Raji (cell line): Measurements from ENCODE around the gene PMFBP1.

Experiments used
- POLR2A ChIP-seq: IDR thresholded peaks from 2 replicates; pipeline ENCODE4 v1.6.1; 2011; ENCODE audit warnings: low read depth, low read length, control low read depth; ENCODE audit not compliant: insufficient read depth

The PMFBP1 gene

GRCh38 chr16:72172105-72173034 lies at the start of gene PMFBP1:
PMFBP1 (minus strand) TSS chr16:72172155; CDS start chr16:72171208, 947 bp downstream.
- no peak for TF ChIP-seq POLR2A

GRCh38 chr16:72221630-72222024 lies 49.7 kb upstream of the PMFBP1 start:
- TF ChIP-seq POLR2A: no peak

GRCh38 chr16:72220875-72221629 lies 49.1 kb upstream of the PMFBP1 start:
- TF ChIP-seq POLR2A: no peak

GRCh38 chr16:72219282-72219681 lies 47.3 kb upstream of the PMFBP1 start:
- TF ChIP-seq POLR2A: no peak

- no peak for TF ChIP-seq POLR2A
These were observed 44.8 kb upstream of the PMFBP1 start for GRCh38 chr16:72216767-72217166.

GRCh38 chr16:72214821-72215220 lies 42.9 kb upstream of the PMFBP1 start:
- TF ChIP-seq POLR2A: no peak

- no peak for TF ChIP-seq POLR2A
These were observed 39.2 kb upstream of the PMFBP1 start for GRCh38 chr16:72211110-72211509.

- no peak for TF ChIP-seq POLR2A
These were observed 38.6 kb upstream of the PMFBP1 start for GRCh38 chr16:72210555-72210954.

GRCh38 chr16:72210072-72210471 lies 38.1 kb upstream of the PMFBP1 start:
- no peak for TF ChIP-seq POLR2A

- TF ChIP-seq POLR2A: no peak
These were observed 34.3 kb upstream of the PMFBP1 start for GRCh38 chr16:72206299-72206698.

GRCh38 chr16:72203401-72203800 lies 31.4 kb upstream of the PMFBP1 start:
- no peak for TF ChIP-seq POLR2A

- no peak for TF ChIP-seq POLR2A
These were observed 30.1 kb upstream of the PMFBP1 start for GRCh38 chr16:72202014-72202413.

GRCh38 chr16:72201387-72201786 lies 29.4 kb upstream of the PMFBP1 start:
- TF ChIP-seq POLR2A: no peak

- no peak for TF ChIP-seq POLR2A
These were observed 27.9 kb upstream of the PMFBP1 start for GRCh38 chr16:72199761-72200337.

- no peak for TF ChIP-seq POLR2A
These were observed 26.8 kb upstream of the PMFBP1 start for GRCh38 chr16:72198771-72199201.
